Panc1 (cell line): ENCODE results near the gene GLG1. TPM values are rescaled to one million over a fixed set of nuclear protein-coding genes. Genes with fewer than 3 reads are reported as not detected.
A peak's percentile ranks its signal among the peaks of the same experiment; 100 is the strongest.

Experiments
- ATAC-seq: fragments of 200-7000 bp; cut with Tn5 transposase; 2 replicates; pipeline ENCODE4 v1.9.1; 2020; ENCODE audit warnings: mild to moderate bottlenecking, moderate library complexity
- BruUV-seq: library from RNA; stranded (reverse); fragments of 400-500 nt; replicated peaks from 2 replicates; lab custom pipeline; 2021; lab: Mats Ljungman, UMichigan
- CTCF ChIA-PET: fragments of 300-600 bp; sonication (Branson Sonifier 250); formaldehyde crosslinking; loops from one replicate; lab custom pipeline; 2022; ENCODE audit warnings: antibody characterized with exemption; lab: Charles Lee
- POLR2A ChIA-PET: fragments of 300-600 bp; sonication (Branson Sonifier 250); formaldehyde crosslinking; loops from one replicate; lab custom pipeline; 2022; ENCODE audit warnings: antibody characterized with exemption; lab: Charles Lee
- DNase-seq: peaks from one replicate; pipeline ENCODE4 v3.0.0-alpha.2; 2010; ENCODE audit warnings: low read depth, low spot score
- H3K27ac ChIP-seq: 2 replicates; pipeline ENCODE4 v1.5.1; 2011; ENCODE audit warnings: mild to moderate bottlenecking, low read length, inconsistent platforms
- H3K27me3 ChIP-seq: fragments of 200-500 bp; sonication (Bioruptor generic); 2 replicates; pipeline ENCODE4 v1.6.0; 2014; ENCODE audit warnings: low read length, inconsistent platforms; ENCODE audit not compliant: control insufficient read depth, insufficient read depth
- H3K36me3 ChIP-seq: fragments of 200-500 bp; sonication (Bioruptor generic); 2 replicates; pipeline ENCODE4 v1.5.1; 2014; ENCODE audit warnings: inconsistent platforms, mild to moderate bottlenecking, low read length, moderate library complexity; ENCODE audit not compliant: control insufficient read depth, insufficient read depth
- H3K4me1 ChIP-seq: 2 replicates; pipeline ENCODE4 v1.5.1; 2011; ENCODE audit warnings: inconsistent platforms, mild to moderate bottlenecking, low read length, moderate library complexity; ENCODE audit not compliant: control insufficient read depth, insufficient read depth
- H3K4me3 ChIP-seq, 2 experiments: 2 replicates each; pipeline ENCODE4 v1.5.1; 2011 to 2012; ENCODE audit warnings: low read depth in 2 of 2, low read length in 2 of 2, mild to moderate bottlenecking in 2 of 2, inconsistent platforms in 1 of 2, moderate library complexity in 1 of 2
- H3K9me3 ChIP-seq: fragments of 200-500 bp; sonication (Bioruptor generic); 2 replicates; pipeline ENCODE4 v1.5.1; 2014; ENCODE audit warnings: low read depth, mild to moderate bottlenecking, inconsistent platforms, low read length, moderate library complexity; ENCODE audit not compliant: control insufficient read depth, insufficient read depth
- CTCF ChIP-seq: fragments of 450-650 bp; IDR thresholded peaks from 2 replicates; pipeline ENCODE4 v1.5.1; 2017; ENCODE audit warnings: mild to moderate bottlenecking
- POLR2AphosphoS5 ChIP-seq: IDR thresholded peaks from 2 replicates; pipeline ENCODE4 v1.6.1; 2012; ENCODE audit warnings: mild to moderate bottlenecking, low read depth, low read length, moderate library complexity
- REST ChIP-seq, 2 experiments: IDR thresholded peaks; 2 replicates each; pipeline ENCODE4 v1.6.1; 2011 to 2012; ENCODE audit warnings: low read depth in 2 of 2, control low read depth in 1 of 2, low read length in 1 of 2, mild to moderate bottlenecking in 1 of 2, moderate library complexity in 1 of 2; ENCODE audit not compliant: insufficient read depth in 1 of 2
- SIN3A ChIP-seq: IDR thresholded peaks from 2 replicates; pipeline ENCODE4 v1.6.1; 2012; ENCODE audit warnings: low read depth, mild to moderate bottlenecking, low read length, moderate library complexity, borderline replicate concordance; ENCODE audit not compliant: insufficient read depth
- TCF7L2 ChIP-seq: IDR thresholded peaks from 2 replicates; pipeline ENCODE4 v1.6.1; 2011; ENCODE audit warnings: mild to moderate bottlenecking, low read depth, low read length, inconsistent platforms
- in situ Hi-C: cut with HindIII; loops from 2 replicates; pipeline ENCODE4 v1.10.0; 2016; ENCODE audit warnings: low sequenced_read_pairs, low pct_unique_long_range_greater_than_20kb
- intact Hi-C: fragments of 100-400 bp; cut with micrococcal nuclease; formaldehyde crosslinking; loops from one replicate; pipeline ENCODE4 v1.10.0; 2022; ENCODE audit not compliant: unreplicated experiment
- total RNA-seq: library from RNA; stranded (reverse); gene quantifications from one replicate; pipeline ENCODE4 v1.2.1, GENCODE V29; 2021; ENCODE audit not compliant: unreplicated experiment

GLG1 gene
- total RNA-seq, 1 experiment from 2014 or later = 75.9 TPM

GRCh38 chr16:74607310-74607961 lies 522 bp upstream of the GLG1 start:
- in situ Hi-C loops (no loop called here), intact Hi-C loops (no loop called here)
- BruUV-seq = no TSS peak
- Histone ChIP-seq H3K9me3 (no peaks in the 10 kb centered on the region), H3K4me1 (peaks cover 14% of the 10 kb centered on the region; the same call in 1 of the 2 replicates), H3K36me3 (peaks cover 4% of the 10 kb centered on the region; the same call in 1 of the 2 replicates), H3K27me3 (no peaks in the 10 kb centered on the region), H3K27ac (peak overlapping the region; percentile 79), H3K4me3 (peak overlapping the region; percentile 75 to 81)
- ChIA-PET CTCF (no interaction called here), POLR2A (interaction anchor here (0.6 to 0.7 kb wide), 2 partner anchors 39 to 58 kb away, joined by 3 to 4 read pairs; no protein-coding TSS in a partner anchor)
- ATAC-seq (peak; percentile 44; the same call in 1 of the 2 replicates), DNase-seq (no peak)
- TF ChIP-seq TCF7L2 = no peak
- no peak for TF ChIP-seq REST (IDR thresholded peaks at IDR 0.05; ENCODE audit: insufficient read depth in 1 of 2, low read depth in 2 of 2, low read length in 1 of 2)
- no peak; the same call in 1 of the 2 replicates for TF ChIP-seq POLR2AphosphoS5
- no peak for TF ChIP-seq CTCF
- TF ChIP-seq SIN3A = no peak

GRCh38 chr16:74605746-74606520 lies 981 bp downstream of the GLG1 start:
- peak overlapping the region; percentile 75 to 81 for H3K4me3 ChIP-seq
- ChIA-PET CTCF (no interaction called here), POLR2A (no interaction called here)
- H3K4me1 ChIP-seq = peaks cover 19% of the 10 kb centered on the region; the same call in 1 of the 2 replicates
- H3K27ac ChIP-seq = peak overlapping the region; percentile 79
- no peak for DNase-seq
- intact Hi-C loops = no loop called here
- BruUV-seq = no TSS peak
- TF ChIP-seq TCF7L2 (no peak), SIN3A (no peak), REST (IDR thresholded peaks at IDR 0.05; ENCODE audit: insufficient read depth in 1 of 2, low read depth in 2 of 2, low read length in 1 of 2) (no peak), POLR2AphosphoS5 (no peak), CTCF (no peak)
- peaks cover 4% of the 10 kb centered on the region; the same call in 1 of the 2 replicates for H3K36me3 ChIP-seq
- no peaks in the 10 kb centered on the region for H3K9me3 ChIP-seq
- H3K27me3 ChIP-seq = no peaks in the 10 kb centered on the region
- in situ Hi-C loops = no loop called here
- ATAC-seq = peak; percentile 35
